Fibroblast of peridontal ligament (primary cell): ENCODE results near the gene LIF.
A peak's percentile ranks its signal among the peaks of the same experiment; 100 is the strongest.
"Not testable (repeated sequence)": the region's sequence is repeated elsewhere in the genome, so short reads cannot be mapped to it uniquely, and the experiment has no call there.

Experiments used
- DNase-seq: peaks from one replicate; pipeline ENCODE4 v3.0.0-alpha.2; 2010; ENCODE audit errors: extremely low read depth

The LIF gene

DNA sequence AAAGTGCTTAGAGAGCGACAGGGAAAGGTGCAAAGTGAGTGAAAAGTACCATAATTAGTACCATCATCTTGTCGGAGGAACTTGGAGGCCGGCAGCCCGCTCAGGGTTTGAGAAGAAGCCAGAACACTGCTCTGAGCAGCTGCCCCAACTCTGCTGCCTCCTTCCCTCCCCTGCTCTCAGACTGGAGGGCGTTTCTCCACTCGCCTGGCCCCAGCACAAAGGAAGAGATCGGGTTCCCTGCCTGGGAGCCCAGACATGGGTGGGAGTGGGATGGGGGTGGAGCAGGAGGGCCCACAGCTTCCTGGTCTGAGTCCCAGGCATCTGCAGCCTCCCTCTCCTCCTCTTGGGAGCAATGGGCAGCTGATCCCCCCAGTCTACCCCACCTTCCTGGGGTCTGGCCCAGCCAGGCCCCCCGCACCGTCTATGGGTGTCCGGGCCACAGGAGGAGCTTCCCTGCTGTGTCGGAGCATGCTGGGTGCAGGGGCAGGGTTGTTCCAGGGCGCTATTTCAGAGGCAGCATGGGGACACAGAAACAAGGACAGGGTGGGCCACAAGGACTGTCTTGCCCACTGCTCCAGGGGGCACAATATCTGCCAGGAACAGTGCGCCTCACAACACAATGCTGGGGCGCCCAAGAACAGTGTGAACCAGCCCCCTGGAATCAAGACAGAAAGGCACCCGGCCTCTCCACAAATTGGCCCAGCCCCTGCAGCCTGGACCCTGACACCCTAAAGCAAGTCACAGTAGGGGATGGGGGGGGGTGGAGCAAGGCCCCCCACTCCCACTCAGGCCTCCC, 4.8 kb downstream of the LIF start:
- peak; percentile 50 for DNase-seq

DNA sequence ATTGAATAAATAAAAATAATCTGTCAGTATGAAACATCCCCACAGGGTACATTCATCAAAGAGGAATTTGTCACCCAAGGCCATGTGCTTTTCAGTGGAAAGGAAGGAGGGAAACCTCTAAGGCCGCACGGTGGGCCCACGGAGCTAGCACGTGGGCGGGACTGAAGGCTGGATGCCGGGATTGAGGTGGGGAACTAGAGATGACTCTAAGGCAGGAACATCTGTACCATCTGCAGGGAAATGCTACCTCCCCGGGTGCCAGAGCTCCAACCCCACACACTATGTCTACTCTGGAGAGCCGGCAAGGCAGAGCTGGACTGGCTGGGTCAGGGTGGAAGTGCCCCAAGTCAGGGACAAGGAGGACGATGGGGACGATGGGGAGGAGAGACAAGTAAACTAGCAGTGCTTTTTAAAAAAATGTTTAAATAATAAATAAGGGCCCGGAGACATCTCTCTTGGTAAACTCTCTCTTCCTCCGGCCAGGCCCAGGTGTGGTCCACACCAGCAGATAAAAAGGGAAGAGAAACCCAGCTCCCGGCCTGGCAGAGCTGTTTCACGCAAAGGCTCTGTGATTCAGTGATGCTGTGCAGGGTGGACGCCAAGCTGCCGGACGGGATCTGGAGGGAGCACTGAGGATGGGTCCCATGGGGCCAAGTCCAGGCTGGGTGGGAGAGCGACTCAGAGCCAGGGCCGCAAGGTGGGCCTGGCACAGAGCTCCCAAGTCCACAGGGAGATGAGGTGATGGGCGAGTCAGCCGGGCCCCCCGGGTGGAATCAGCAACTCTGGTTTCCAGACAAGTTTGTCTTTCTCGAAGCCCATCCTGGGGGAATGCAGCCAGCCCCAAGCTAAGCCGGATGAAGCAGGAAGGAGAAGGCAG, 5.8 kb downstream of the LIF start:
- no peak for DNase-seq

- no peak for DNase-seq
Observed at GRCh38 chr22:30239488-30240405, 6.8 kb downstream of the LIF start.

DNA sequence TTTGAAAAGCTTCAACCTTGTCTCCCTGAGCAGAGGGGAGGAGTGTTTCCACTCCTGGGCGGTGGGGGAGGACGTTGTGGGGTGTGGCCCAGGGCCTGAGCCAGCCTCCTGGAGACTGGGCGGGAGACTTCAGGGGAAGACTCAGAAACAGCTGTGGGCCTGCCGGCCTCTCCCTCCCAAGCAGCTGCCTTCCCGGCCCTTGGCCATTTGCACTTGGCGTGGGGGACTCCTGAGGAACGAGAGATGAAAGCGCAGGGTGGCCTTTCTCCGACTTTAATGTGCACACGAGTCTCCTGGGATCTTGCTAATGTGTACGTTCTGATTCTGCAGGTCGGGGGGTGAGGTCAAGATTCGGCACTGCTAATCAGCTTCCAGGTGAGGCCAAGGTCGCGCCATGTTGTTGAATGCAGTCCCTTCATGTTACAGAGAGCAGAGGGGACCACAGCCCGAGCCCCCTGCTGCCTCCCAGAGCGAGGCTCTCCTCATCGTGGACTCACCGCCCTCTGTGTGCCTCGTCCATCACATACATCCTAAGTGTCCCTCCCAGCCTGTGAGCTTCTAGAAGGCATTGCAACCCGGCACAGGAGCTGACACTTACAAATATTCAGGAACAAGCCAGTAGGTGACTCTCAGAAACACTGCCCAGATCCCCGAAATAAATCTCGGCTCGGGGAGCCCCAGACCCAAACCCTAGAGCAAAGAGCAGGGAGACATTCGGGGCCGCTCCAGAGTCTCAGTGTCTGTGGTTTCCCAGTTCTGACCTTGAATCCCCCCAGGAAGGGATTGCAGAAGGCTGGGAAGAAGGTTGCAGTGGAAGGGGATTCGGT, 7.7 kb downstream of the LIF start:
- no peak for DNase-seq

DNA sequence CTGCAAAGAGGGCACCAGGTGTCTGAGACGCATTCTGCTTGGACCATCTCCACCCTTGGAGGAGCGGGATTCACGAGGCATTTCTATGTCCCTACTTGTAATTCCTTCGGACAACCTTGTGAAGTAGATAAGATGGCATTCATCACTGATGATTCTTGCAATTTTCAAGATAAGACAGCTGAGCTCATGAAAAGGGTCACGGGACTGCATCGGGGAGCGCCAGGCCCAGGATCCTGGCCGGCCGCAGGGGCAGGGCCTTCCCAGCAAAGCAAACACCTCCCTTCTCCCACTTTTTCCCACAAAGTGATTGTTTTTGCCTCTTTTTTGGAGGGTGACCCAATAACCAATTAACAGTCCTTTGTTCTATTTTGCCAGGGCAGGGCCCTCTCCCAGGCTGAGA, 8.4 kb downstream of the LIF start:
- no peak for DNase-seq

DNA sequence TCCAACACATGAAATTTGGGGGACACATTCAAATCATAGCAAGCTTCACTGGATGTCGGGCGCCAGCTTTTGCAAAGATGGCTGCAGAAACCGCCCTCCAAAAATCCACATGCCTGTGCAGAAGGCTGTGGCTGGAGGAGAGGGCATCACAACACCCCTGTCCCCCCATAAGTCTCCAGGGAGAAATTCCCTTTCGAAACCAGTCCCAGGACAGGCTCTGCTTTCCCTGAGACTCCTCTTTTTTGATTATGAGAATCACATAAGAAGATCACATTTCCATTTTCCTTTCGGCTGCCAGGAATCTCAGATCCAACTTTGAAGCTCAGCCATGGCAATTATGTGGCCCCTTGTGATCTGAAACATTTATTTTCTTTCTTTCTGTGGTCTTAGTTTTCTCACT, 9.7 kb downstream of the LIF start:
- DNase-seq = no peak

DNA sequence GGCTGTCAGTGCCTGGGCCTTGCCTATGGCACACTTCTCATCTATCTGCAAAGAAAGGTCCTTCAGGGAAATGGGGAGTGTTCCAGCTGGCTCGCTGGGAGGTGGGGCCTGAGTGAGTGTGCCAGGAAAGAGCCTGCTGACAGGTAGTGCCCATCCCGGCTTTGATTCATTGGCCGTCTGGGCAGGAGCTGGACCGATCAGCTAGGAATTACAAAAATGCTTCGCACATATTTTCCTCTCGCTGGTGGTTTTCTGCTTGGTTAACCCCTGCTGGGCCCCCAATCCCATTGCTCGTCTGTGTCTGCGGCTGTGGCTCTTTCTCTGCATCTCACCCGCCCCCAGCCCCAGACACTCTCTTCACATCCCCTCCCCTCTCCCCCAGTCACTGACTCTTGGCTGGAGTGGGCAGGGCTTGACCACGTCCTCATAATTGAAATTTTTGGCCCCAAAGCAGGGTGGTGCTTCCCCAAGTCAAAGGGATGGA, 10.8 kb downstream of the LIF start:
- peak; percentile 65 for DNase-seq

- DNase-seq = peak; percentile 64
Observed at GRCh38 chr22:30234786-30235470, 11.6 kb downstream of the LIF start.

DNA sequence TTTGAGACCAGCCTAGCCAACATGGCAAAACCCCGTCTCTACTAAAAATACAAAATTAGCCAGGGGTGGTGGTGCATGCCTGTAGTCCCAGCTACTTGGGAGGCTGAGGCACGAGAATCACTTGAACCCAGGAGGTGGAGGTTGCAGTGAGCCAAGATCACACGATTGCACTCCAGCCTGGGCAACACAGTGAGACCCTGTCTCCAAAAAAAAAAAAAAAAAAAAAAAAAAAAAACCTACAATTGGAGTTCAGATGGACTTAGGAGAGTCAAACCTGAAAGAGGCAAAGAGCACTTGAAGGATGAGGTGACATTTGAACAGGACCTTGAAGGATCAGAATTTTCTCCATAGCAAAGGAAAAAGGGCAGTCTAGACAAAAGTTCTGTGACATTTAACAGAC, 12.2 kb downstream of the LIF start:
- DNase-seq = not testable (repeated sequence)

DNA sequence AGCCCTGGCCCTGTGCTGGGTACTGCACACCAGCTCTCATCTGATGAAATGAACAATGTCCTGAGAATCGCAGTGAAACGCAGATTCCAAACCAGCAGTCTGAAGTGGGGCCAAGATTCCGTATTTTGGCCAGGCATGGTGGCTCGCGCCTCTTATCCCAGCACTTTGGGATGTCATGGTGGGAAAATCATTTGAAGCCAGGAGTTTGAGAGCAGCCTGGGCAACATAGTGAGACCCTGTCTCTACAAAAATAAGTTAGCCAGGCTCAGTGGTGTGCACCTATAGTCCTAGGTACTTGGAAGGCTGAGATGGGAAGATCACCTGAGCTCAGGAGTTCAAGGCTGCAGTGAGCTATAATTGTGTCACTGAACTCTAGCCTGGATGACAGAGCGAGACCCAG, 13.0 kb downstream of the LIF start:
- no peak for DNase-seq

- DNase-seq = no peak
Observed at GRCh38 chr22:30232716-30233218, 13.8 kb downstream of the LIF start.

GRCh38 chr22:30230787-30231461, 15.6 kb downstream of the LIF start:
- no peak for DNase-seq

DNA sequence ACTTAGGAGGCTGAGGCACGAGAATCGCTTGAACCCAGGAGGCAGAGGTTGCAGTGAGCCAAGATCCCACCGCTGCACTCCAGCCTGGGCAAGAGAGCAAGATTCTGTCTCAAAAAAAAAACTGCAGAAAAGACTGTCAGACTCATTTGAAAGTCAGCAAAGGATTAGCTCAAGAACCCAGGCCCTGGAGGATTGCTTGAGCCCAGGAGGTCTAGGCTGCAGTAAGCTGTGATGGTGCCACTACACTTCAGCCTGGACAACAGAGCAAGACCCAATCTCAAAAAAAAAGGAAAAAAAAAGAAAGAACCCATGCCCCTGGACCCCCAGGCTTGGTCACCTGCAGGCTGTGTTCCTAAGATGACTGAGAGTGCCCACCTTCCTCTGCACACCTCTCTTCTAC, 16.2 kb downstream of the LIF start:
- DNase-seq = no peak

DNA sequence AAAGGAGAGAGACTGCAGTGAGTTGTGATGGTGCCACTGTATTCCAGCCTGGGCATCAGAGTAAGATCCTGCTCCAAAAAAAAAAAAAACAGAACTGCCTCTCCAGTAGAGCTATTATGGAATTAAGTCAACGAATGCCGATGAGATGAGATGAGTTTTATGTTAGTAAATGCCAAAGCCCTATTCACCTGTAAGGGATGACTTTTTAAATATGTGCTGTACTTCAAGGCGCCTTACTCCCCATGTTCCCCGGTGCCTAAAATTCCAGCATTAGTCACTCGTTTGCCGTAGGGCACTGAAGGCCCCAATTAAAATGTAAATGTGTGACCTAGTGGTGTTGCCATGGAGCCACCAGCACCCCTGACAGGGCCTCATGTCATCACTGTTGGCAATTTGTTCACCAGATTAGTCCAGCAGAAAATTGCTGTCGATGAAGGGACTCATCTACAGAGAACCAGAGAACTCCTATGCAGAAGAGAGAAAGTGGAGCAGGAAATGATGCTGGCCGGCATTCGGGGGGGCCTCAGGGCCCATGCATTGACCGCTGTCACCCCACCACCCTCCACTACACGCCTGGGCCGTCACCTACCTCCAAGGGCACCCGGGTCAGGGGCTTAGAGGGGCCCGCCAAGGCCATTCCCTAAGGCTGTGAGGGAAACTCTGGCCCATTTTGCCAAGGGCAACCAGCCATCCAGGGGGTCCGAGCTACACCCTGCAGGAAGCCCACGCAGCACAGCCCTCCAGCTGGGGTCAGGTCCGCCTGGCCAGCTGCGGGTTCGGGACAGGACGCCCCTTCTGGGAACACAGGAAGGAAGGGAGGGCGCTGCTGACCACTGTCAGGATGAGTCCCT, 17.8 kb downstream of the LIF start:
- DNase-seq = no peak

DNA sequence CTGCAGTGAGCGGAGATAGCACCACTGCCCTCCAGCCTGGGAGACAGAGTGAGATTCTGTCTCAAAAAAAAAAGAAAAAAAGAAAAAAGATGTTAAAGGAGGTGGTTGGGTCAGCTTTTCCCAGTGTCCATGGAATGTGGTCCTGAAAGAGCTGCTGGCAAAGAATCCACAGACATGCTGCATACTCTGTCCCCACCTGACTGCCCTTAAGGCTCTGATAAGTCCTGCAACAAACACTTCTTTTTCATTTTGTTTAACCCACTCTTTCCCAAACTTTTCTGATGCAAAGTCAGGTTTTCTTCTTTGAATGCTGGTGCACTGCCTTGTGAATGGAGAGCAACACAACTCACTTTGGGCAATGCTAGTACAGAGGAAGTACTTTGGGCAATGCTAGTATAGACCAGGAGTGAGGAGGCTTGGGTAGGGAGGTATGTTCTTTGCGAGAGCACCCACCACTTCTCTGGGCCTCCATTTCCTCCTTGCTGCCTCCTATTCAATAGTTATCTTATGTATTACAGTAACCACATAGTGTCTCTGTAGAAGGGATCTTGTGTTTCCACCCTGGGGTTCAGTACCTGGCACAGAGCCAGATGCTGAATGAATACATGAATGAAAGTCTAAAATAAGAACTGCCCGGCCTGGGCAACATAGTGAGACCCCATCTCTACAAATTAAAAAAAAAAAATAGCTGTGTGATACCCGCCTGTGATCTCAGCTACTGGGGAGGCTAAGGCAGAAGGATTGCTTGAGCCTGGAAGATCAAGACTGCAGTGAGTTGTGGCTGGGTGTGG, 18.9 kb downstream of the LIF start:
- DNase-seq = no peak

- no peak for DNase-seq
Observed at GRCh38 chr22:30226192-30226832, 20.2 kb downstream of the LIF start.

DNA sequence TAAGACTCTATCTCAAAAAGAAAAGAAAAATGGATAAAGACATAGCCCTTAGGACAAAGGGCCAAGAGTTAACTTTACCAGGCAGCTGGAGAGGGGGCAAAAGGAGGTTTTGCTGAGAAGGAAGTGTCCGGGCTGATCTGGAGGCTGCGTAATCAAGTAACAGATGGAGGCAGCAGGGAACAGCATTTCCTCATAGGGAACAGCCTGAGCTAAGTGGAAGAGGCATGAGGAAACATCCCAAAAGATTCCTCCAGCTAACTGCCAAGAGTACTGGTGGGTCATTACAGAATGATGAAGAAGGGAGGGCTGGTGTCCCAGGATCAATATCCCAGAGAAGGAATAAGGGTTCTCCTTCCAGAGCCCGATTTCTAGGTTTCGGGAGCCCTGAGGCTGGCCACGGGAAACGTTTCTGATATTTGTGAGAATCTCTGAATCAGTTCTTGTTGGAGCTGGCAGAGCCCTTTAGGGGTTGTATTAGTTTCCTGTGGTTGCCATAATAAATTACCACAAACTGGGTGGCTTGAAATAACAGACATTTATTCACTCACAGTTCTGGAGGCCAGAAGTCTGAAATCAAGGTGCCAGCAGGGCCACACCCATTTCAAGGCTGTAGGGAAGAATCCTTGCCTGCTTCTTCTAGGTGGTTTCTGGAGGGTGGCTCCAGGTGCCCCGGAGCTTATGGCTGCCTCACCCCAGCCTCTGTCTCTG, 21.2 kb downstream of the LIF start:
- no peak for DNase-seq
